ENCODE data around the gene BRAT1. TPM values are rescaled to one million over a fixed set of nuclear protein-coding genes. Genes with fewer than 3 reads are reported as not detected.

Gene BRAT1
- total RNA-seq, 1 donor from 2014 or later = 30.5 TPM

DNA sequence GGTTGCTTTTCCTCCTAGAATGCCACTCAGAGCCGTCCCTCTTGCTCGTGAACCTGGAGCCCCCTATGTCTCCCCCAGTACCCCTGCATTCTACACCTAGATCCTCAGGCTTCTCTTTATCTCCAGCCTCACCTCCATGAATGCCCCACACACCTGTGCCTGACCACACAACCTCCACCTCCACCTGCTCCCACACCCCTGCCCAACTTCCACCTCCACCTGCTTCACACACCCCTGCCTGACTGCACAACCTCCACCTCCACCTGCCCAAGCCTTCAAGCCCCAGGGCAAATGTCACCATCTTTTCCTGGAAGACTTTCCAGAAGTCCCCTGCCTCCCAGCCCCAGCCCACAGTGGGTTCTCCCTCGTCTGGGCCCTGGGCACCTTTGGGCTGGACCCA lies 42.6 kb downstream of the BRAT1 start:
- Mint-ChIP-seq H3K27me3 (ENCODE audit: unreplicated experiment) (peaks cover 7% of the 10 kb centered on the region), H3K4me1 (ENCODE audit: low read depth, unreplicated experiment) (peaks cover 9% of the 10 kb centered on the region), H3K9me3 (ENCODE audit: unreplicated experiment) (peaks cover 4% of the 10 kb centered on the region), H3K4me3 (ENCODE audit: unreplicated experiment) (no peak overlapping the region), H3K27ac (ENCODE audit: unreplicated experiment) (peak overlapping the region; percentile 62), H3K36me3 (ENCODE audit: unreplicated experiment) (no peaks in the 10 kb centered on the region)
- TF ChIP-seq, protein P1, sequence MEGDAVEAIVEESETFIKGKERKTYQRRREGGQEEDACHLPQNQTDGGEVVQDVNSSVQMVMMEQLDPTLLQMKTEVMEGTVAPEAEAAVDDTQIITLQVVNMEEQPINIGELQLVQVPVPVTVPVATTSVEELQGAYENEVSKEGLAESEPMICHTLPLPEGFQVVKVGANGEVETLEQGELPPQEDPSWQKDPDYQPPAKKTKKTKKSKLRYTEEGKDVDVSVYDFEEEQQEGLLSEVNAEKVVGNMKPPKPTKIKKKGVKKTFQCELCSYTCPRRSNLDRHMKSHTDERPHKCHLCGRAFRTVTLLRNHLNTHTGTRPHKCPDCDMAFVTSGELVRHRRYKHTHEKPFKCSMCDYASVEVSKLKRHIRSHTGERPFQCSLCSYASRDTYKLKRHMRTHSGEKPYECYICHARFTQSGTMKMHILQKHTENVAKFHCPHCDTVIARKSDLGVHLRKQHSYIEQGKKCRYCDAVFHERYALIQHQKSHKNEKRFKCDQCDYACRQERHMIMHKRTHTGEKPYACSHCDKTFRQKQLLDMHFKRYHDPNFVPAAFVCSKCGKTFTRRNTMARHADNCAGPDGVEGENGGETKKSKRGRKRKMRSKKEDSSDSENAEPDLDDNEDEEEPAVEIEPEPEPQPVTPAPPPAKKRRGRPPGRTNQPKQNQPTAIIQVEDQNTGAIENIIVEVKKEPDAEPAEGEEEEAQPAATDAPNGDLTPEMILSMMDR (IDR thresholded peaks at IDR 0.05; ENCODE audit: partially characterized antibody, unreplicated experiment) = no peak
- no peak for DNase-seq

DNA sequence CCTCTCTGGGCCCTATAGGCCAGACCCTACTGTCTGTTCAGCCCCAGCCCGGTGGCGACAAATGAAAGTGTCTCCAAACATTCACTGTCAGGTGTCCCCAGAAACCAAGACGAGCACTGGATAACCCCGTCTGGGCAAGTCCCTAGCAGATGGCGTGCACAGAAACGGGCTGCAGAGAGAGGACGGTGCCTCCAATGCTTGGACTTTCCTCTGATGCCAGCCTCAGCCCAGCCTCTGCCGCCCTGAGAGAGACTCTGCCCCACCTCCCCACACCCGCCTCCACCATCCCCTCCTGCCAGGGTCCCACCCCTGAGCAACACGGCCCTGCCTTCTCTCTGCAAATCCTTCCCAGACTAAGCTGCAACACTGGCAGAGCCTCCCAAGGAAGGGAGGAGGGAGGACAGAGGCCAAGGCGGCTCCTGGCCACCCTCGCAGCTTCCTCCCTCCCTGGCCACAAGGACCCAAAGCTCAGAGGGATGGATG lies 43.1 kb downstream of the BRAT1 start:
- no peak for DNase-seq
- Mint-ChIP-seq H3K27me3 (ENCODE audit: unreplicated experiment) (peaks cover 5% of the 10 kb centered on the region), H3K27ac (ENCODE audit: unreplicated experiment) (no peak overlapping the region)

DNA sequence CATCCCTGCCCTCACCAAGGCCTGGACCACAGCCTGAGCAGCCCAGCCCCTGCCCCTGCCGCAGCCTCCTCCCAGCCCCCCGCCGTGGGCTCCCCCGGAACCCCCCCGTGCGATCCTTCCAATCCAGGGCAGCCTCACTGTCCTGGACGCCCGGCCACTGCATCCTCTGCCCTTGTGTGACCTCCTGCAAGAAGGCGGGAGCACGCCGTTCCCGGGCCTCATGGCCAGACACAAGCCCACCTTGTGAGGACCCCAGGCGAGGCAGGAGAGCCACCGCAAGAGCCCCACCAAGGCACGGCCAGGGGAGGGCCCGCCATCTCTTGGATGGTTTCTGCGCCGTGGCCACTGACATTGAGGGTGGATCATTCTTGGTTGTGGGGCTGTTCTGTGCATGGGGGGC lies 43.6 kb downstream of the BRAT1 start:
- H3K27ac Mint-ChIP-seq (ENCODE audit: unreplicated experiment) = no peak overlapping the region
- H3K4me3 Mint-ChIP-seq (ENCODE audit: unreplicated experiment) = no peak overlapping the region
- H3K9me3 Mint-ChIP-seq (ENCODE audit: unreplicated experiment) = no peaks in the 10 kb centered on the region
- H3K27me3 Mint-ChIP-seq (ENCODE audit: unreplicated experiment) = peaks cover 5% of the 10 kb centered on the region
- no peaks in the 10 kb centered on the region for H3K36me3 Mint-ChIP-seq (ENCODE audit: unreplicated experiment)
- TF ChIP-seq, protein P1 (IDR thresholded peaks at IDR 0.05; ENCODE audit: partially characterized antibody, unreplicated experiment) = no peak
- DNase-seq = no peak
- peaks cover 8% of the 10 kb centered on the region for H3K4me1 Mint-ChIP-seq (ENCODE audit: low read depth, unreplicated experiment)

More for the DNA sequence above, 43.1 kb downstream of the BRAT1 start:
- TF ChIP-seq, protein P1 (IDR thresholded peaks at IDR 0.05; ENCODE audit: partially characterized antibody, unreplicated experiment) = no peak
- Mint-ChIP-seq H3K4me3 (ENCODE audit: unreplicated experiment) (no peak overlapping the region), H3K4me1 (ENCODE audit: low read depth, unreplicated experiment) (peaks cover 8% of the 10 kb centered on the region), H3K9me3 (ENCODE audit: unreplicated experiment) (no peaks in the 10 kb centered on the region), H3K36me3 (ENCODE audit: unreplicated experiment) (no peaks in the 10 kb centered on the region)

DNA sequence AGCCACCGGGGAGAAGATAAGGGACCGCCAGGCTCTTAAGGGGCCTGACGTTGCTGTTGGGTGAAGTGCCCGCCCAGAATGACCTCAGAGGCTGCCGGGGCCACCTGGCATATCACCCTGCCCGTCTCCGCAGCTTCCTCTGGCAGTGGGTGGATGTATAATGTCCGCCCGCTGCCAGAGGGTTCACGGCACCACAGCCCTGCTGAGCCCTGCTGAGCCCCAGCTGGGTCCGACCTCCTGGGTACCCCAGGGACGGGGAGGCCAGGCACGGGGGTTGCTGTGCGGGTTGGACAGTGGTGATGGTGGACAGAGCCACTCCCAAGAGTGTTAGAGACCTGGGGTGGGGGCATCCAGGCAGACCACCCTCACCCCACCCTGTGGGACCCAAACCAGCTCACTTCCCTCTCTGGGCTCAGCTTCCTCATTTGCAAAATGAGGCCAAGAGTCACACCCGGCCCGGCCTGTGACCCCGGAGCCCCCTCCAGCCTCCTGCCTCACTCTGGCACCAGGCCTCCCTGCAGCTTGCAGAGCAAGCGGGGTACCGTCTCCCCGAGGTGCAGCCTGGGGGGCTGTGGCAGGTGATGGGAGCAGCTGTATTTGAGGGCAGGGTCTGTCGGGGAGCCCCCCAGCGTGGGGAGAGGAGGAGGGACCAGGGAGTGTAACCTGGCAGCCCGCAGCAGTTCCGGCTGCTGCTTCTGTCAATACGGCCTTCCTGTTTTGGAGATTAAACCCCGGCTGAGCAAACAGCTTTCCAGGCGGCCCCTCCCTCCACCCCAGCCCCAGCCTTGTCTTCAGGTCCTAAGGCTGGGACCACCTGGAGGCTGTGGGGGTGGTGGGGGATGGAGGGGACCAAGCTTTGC lies 44.2 kb downstream of the BRAT1 start:
- no peaks in the 10 kb centered on the region for H3K9me3 Mint-ChIP-seq (ENCODE audit: unreplicated experiment)
- no peak for DNase-seq
- TF ChIP-seq, protein P1 (IDR thresholded peaks at IDR 0.05; ENCODE audit: partially characterized antibody, unreplicated experiment) = no peak
- no peak overlapping the region for H3K4me3 Mint-ChIP-seq (ENCODE audit: unreplicated experiment)
- peaks cover 8% of the 10 kb centered on the region for H3K4me1 Mint-ChIP-seq (ENCODE audit: low read depth, unreplicated experiment)
- H3K27me3 Mint-ChIP-seq (ENCODE audit: unreplicated experiment) = peaks cover 5% of the 10 kb centered on the region
- H3K27ac Mint-ChIP-seq (ENCODE audit: unreplicated experiment) = no peak overlapping the region
- no peaks in the 10 kb centered on the region for H3K36me3 Mint-ChIP-seq (ENCODE audit: unreplicated experiment)

DNA sequence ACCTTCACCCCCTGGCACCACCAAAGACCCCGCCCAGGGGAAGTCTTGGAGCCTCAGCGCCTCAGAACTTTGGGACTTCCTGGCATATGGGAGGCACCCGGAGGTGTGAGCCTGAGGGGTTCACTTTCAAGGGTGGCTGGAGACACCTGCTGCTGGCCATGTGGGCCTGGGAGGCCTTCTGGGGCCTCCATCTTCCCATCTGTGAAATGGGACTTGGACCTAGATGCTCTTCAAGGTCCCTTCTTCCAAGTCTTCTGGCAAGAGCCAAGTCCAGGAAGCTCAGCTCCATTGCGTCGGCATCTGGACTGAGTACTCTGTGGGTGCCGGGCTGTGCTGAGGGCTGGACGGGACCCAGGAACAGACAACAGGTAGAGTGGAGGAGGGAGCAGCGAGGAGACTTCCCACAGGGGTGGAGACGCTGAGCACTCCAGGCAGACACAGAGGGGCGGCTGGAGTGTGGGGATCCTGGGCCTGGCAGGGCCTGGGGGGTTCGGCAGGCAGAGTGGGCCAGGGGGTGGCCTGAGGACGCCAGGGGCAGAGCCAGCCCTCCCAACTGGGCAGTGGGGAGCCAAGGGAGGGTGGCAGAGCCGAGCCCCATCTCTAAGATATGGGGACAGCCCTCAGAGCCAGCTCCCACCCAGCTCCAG lies 45.1 kb downstream of the BRAT1 start:
- H3K4me3 Mint-ChIP-seq (ENCODE audit: unreplicated experiment) = no peak overlapping the region
- no peak for DNase-seq
- peaks cover 5% of the 10 kb centered on the region for H3K27me3 Mint-ChIP-seq (ENCODE audit: unreplicated experiment)
- no peaks in the 10 kb centered on the region for H3K36me3 Mint-ChIP-seq (ENCODE audit: unreplicated experiment)
- TF ChIP-seq, protein P1 (IDR thresholded peaks at IDR 0.05; ENCODE audit: partially characterized antibody, unreplicated experiment) = no peak
- no peaks in the 10 kb centered on the region for H3K9me3 Mint-ChIP-seq (ENCODE audit: unreplicated experiment)
- no peak overlapping the region for H3K27ac Mint-ChIP-seq (ENCODE audit: unreplicated experiment)
- peaks cover 8% of the 10 kb centered on the region for H3K4me1 Mint-ChIP-seq (ENCODE audit: low read depth, unreplicated experiment)
